ENCODE data around the gene NEUROD2. TPM values are rescaled to one million over a fixed set of nuclear protein-coding genes. Genes with fewer than 3 reads are reported as not detected.

Gene NEUROD2
- total RNA-seq, 1 donor from 2014 or later, result not detected

DNA sequence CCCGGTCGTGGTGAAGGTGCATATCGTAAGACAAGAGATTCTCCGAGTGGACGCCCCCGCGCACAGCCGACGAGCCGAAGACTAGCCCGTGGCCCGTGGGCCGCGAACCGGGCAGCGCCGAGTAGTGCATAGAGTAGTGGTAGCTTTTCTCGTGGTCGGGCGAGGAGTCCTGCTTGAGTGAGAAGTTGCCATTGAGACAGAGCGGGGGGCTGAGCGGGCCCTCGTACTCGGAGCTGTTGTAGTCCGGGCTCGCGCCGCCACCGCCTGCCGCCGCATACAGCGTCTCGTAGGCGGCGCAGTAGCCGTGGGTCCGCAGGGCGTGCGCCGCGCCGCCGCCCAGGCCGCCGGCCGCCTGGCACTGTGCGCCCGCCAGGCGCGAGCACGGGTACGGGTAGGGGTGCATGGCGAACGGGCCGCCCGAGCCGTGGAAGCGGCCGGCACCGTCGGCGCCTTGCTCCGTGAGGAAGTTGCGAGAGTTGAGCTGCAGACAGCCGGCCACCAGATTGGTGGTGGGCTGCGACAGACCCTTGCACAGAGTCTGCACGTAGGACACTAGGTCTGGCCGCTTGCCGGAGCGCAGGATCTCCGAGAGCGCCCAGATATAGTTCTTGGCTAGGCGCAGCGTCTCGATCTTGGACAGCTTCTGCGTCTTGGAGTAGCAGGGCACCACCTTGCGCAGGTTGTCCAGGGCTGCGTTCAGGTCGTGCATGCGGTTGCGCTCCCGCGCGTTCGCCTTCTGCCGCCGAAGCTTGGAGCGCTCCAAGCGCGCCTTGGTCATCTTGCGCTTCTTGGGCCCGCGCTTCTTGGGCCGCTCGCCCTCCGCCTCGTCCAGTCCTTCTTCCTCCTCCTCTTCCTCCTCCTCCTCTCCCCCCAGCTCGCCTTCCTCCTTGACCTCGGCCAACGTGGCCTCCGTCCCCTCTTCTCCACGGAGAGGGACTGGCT is 2.0 kb downstream of the NEUROD2 start:
- no peak overlapping the region for H3K27ac Mint-ChIP-seq (ENCODE audit: unreplicated experiment)
- no peak overlapping the region for H3K4me3 Mint-ChIP-seq
- no peak for TF ChIP-seq CTCF (conservative IDR thresholded peaks at IDR 0.05)
- no peaks in the 10 kb centered on the region for H3K4me1 Mint-ChIP-seq
- H3K27me3 Mint-ChIP-seq (ENCODE audit: low read depth), result peaks cover 98% of the 10 kb centered on the region
- no peaks in the 10 kb centered on the region for H3K36me3 Mint-ChIP-seq (ENCODE audit: low read depth)
- DNase-seq (ENCODE audit: low read depth, low spot score), result no peak
- no peaks in the 10 kb centered on the region for H3K9me3 Mint-ChIP-seq

DNA sequence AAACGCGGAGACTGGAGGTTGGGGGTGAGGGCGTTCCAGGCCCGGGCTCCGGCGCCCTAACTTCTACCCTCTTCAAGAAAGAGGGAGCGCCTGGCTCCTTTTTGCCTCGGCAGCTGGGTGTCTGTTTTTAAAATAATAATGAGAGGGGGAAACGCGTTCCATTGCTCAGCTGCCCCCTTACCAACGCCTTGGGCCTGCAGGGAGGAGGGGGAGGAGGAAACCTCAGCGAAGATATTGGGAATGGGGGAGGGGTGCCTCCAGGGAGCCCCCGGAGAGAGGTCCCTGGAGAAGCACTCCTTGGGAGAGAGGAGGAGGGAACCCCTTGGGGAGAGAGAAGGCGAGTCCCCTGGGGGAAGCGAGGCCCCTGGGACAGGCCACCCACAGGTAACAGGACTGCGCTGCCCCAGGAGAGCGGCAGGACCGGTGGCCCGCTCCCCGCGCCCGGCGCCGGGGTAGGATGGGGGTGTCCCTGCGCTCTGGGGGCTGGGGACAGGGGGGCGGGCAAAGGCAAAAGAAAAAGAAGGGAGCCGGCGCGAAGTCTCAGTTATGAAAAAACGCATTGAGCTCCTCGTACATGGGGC is 2.7 kb downstream of the NEUROD2 start:
- Mint-ChIP-seq H3K36me3 (ENCODE audit: low read depth) (no peaks in the 10 kb centered on the region), H3K4me3 (no peak overlapping the region), H3K27me3 (ENCODE audit: low read depth) (peaks cover 98% of the 10 kb centered on the region), H3K9me3 (no peaks in the 10 kb centered on the region), H3K4me1 (no peaks in the 10 kb centered on the region), H3K27ac (ENCODE audit: unreplicated experiment) (no peak overlapping the region)
- DNase-seq (ENCODE audit: low read depth, low spot score), result no peak
- TF ChIP-seq CTCF (conservative IDR thresholded peaks at IDR 0.05), result no peak

DNA sequence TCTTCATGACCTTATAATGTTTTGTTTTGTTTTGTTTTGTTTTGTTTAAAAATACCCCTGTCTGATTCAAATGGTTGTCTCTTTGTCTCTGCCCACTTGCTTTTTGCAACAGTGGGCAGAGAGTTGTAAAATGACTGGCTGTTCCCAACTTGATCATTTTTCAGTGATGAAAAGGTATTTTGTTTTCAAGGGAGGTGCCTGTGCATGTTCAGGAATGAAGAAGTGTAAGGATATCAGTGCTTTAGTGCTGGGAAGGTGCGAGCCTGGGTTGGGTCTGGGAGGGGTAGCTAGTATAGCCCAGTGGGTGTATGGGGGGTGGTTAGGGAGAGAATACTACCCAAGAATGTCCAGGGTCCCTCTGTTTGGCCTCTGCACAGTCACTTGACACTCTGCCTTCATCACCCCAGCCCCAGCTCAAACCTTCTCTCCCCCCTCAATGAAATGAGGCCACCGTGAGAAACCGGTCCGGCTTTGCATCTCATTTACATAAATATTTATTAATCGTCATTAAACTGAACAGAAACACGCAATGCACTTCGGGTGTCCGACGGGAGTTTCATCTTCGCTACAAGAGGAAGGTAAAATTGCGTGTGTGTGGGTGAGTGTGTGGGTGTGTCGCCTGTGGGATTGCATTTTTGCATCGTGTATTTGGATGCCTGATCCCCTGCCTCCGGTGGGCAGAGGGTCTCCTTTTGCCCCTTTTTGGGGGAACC is 4.3 kb downstream of the NEUROD2 start:
- peaks cover 98% of the 10 kb centered on the region for H3K27me3 Mint-ChIP-seq (ENCODE audit: low read depth)
- no peak for TF ChIP-seq CTCF (conservative IDR thresholded peaks at IDR 0.05)
- no peaks in the 10 kb centered on the region for H3K4me1 Mint-ChIP-seq
- no peak overlapping the region for H3K27ac Mint-ChIP-seq (ENCODE audit: unreplicated experiment)
- no peaks in the 10 kb centered on the region for H3K9me3 Mint-ChIP-seq
- no peak for DNase-seq (ENCODE audit: low read depth, low spot score)
- H3K36me3 Mint-ChIP-seq (ENCODE audit: low read depth), result no peaks in the 10 kb centered on the region
- H3K4me3 Mint-ChIP-seq, result no peak overlapping the region

GRCh38 chr17:39602533-39603303 is 5.0 kb downstream of the NEUROD2 start:
- no peak for TF ChIP-seq CTCF (conservative IDR thresholded peaks at IDR 0.05)
- peaks cover 98% of the 10 kb centered on the region for H3K27me3 Mint-ChIP-seq (ENCODE audit: low read depth)
- H3K4me3 Mint-ChIP-seq, result no peak overlapping the region
- DNase-seq (ENCODE audit: low read depth, low spot score), result no peak
- no peaks in the 10 kb centered on the region for H3K36me3 Mint-ChIP-seq (ENCODE audit: low read depth)
- H3K9me3 Mint-ChIP-seq, result no peaks in the 10 kb centered on the region
- H3K4me1 Mint-ChIP-seq, result no peaks in the 10 kb centered on the region
- H3K27ac Mint-ChIP-seq (ENCODE audit: unreplicated experiment), result no peak overlapping the region

Data from neural crest cell (in vitro differentiated cells).